SJCRH30 (cell line): ENCODE measurements around the gene VPS29. TPM values are rescaled to one million over a fixed set of nuclear protein-coding genes. Genes with fewer than 3 reads are reported as not detected.

Experiments
- DNase-seq, 2 experiments: peaks; one replicate each; pipeline ENCODE4 v3.0.0-alpha.2; 2015 to 2020
- H3K27ac ChIP-seq: fragments of 250-450 bp; sonication (Bioruptor Pico); 2 replicates; pipeline ENCODE4 v1.5.1; 2020; ENCODE audit warnings: mild to moderate bottlenecking, moderate library complexity
- H3K27me3 ChIP-seq: fragments of 250-450 bp; sonication (Bioruptor Pico); 2 replicates; pipeline ENCODE4 v1.5.1; 2020; ENCODE audit warnings: mild to moderate bottlenecking, moderate library complexity
- H3K36me3 ChIP-seq: fragments of 250-450 bp; sonication (Bioruptor Pico); 2 replicates; pipeline ENCODE4 v1.5.1; 2020; ENCODE audit warnings: mild to moderate bottlenecking, moderate library complexity
- H3K4me1 ChIP-seq: fragments of 250-450 bp; sonication (Bioruptor Pico); 2 replicates; pipeline ENCODE4 v1.5.1; 2020; ENCODE audit warnings: mild to moderate bottlenecking, moderate library complexity
- H3K4me3 ChIP-seq: fragments of 250-450 bp; sonication (Bioruptor Pico); 2 replicates; pipeline ENCODE4 v1.5.1; 2020; ENCODE audit warnings: mild to moderate bottlenecking, moderate library complexity
- H3K9me3 ChIP-seq: fragments of 250-450 bp; sonication (Bioruptor Pico); replicated peaks from 2 replicates; pipeline ENCODE4 v1.5.1; 2020; ENCODE audit warnings: mild to moderate bottlenecking, moderate library complexity
- total RNA-seq: library from RNA; depleted of rRNA; stranded (reverse); fragments of >200 nt; shearing (Covaris generic); gene quantifications from 2 replicates; pipeline ENCODE4 v1.2.3, GENCODE V29; 2014; rRNA removed

VPS29 gene
- total RNA-seq, 1 experiment from 2014 or later = 91.5 TPM

DNA sequence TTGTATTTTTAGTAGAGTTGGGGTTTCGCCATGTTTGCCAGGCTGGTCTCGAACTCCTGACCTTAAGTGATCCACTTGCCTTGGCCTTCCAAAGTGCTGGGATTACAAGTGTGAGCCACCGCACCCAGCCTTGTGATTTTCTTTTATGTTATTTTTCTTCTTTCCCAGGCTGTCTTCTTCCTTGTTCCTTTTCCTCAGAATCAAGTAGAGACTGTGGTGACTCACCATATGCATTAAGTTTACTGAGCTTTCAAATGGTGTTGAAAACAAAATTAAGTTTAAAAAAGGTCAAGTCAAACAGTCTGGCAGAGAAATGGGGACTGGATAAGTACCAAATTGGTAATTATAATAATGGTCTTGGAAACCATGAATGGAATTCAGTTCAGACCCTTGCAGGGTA lies 57.5 kb downstream of the VPS29 start:
- Histone ChIP-seq H3K27me3 (no peaks in the 10 kb centered on the region), H3K4me1 (no peaks in the 10 kb centered on the region), H3K27ac (no peak overlapping the region), H3K36me3 (peaks cover 42% of the 10 kb centered on the region), H3K9me3 (no peaks in the 10 kb centered on the region), H3K4me3 (no peak overlapping the region)
- no peak for DNase-seq

Other genes with a start within 250 kb of the VPS29 start
- gene ATP2A2, start 220.9 kb downstream of the VPS29 start, total RNA-seq = 164 and 166 TPM in 2 replicates
- gene ANAPC7, start 98.4 kb downstream of the VPS29 start, total RNA-seq = 76.2 and 89.3 TPM in 2 replicates
- gene ARPC3, start 51.8 kb downstream of the VPS29 start, total RNA-seq = 106 and 112 TPM in 2 replicates
- gene GPN3, start 33.9 kb downstream of the VPS29 start, total RNA-seq = 43.6 and 45.9 TPM in 2 replicates
- 26.3 and 30.2 TPM in 2 replicates for gene FAM216A, start 33.3 kb downstream of the VPS29 start, total RNA-seq
- gene RAD9B, start 220 bp upstream of the VPS29 start, total RNA-seq = 1.1 and 2.7 TPM in 2 replicates
- 6.6 and 6.9 TPM in 2 replicates for gene PPTC7, start 81.2 kb upstream of the VPS29 start, total RNA-seq
- gene TCTN1, start 112.0 kb upstream of the VPS29 start, total RNA-seq = 15.1 and 15.7 TPM in 2 replicates
- 2.7 and 2.8 TPM in 2 replicates for gene HVCN1, start 187.0 kb upstream of the VPS29 start, total RNA-seq
- 202 and 218 TPM in 2 replicates for gene PPP1CC, start 240.8 kb upstream of the VPS29 start, total RNA-seq